Measurements from ENCODE around the gene FHL2.
"Not testable (repeated sequence)": the region's sequence is repeated elsewhere in the genome, so short reads cannot be mapped to it uniquely, and the experiment has no call there.

The FHL2 gene

DNA sequence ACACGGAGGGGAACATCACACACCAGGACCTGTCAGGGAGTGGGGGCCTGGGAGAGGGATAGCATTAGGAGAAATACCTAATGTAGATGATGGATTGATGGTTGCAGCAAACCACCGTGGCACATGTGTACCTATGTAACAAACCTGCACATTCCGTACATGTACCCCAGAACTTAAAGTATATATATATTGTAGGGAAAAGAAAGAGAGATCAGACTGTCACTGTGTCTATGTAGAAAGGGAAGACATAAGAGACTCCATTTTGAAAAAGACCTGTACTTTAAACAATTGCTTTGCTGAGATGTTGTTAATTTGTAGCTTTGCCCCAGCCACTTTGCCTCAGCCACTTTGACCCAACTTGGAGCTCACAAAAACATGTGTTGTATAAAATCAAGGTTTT lies 26.0 kb upstream of the FHL2 start:
- in situ Hi-C loops (cut with MboI; ENCODE audit: low sequenced_read_pairs) = not testable (repeated sequence)

DNA sequence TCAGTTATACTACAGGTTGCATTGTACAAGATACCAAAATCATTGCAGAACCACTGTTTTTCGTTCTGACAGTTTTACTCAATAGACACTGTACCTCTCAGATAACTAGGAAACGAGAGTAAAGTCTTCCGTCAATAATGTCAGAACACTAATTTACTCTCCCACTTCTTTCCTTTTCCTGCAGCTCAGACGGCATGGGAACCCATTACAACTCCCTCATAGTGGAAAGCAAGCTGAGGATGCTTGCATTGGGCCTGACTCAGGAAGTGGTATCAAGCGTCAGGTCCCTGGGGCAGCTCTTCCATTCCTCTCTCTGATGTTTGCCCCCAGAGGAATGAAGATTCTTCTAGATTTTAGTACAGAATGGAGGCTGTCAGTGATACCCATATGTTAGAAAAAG lies 23.9 kb upstream of the FHL2 start:
- in situ Hi-C loops (cut with MboI; ENCODE audit: low sequenced_read_pairs) = no loop called here

GRCh38 chr2:105421053-105421452 lies 22.2 kb upstream of the FHL2 start:
- in situ Hi-C loops (cut with MboI; ENCODE audit: low sequenced_read_pairs) = no loop called here

DNA sequence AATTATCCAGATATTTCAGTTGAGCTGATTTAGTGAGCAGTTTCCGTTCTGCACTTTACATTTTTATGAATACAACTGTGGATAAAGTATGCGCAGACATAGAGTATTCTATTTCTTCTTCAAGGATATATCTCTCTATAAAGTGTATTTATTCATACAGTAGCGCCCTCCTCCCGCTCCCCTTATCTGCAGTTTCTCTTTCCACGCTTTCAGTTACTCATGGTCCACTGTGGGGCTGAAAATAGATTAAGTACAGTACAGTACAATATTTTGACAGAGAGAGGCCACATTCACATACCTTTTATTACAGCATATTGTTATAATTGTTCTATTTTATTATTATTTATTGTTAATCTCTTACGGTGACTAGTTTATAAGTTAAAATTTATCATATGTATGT lies 19.7 kb upstream of the FHL2 start:
- in situ Hi-C loops (cut with MboI; ENCODE audit: low sequenced_read_pairs) = no loop called here

DNA sequence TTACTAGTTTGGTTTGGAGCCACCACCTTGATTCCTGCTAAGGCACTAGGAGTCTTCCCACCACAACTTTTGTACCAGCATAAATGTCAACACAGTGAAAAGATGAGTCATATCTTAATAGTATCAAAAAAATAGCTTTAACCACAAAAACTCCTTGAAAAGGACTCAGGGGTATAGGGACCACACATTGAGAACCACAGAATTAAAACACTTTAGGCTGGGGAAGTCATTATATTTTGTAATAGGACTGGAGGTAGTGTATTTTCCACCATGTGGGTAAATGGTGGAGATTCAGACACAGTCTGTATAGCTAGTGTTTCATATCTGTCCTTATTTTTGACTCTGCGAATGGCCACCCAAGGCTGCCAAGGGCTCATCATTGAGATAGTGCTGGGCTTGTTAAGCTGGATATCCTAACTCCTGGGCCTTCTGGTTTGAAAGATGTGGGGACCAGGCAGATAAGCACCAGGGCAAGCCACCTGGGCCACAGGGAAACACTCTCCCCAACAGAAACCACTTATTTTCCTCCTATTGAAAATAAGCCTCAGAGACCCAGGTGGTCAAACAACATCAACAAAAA lies 19.1 kb upstream of the FHL2 start:
- in situ Hi-C loops (cut with MboI; ENCODE audit: low sequenced_read_pairs) = no loop called here

DNA sequence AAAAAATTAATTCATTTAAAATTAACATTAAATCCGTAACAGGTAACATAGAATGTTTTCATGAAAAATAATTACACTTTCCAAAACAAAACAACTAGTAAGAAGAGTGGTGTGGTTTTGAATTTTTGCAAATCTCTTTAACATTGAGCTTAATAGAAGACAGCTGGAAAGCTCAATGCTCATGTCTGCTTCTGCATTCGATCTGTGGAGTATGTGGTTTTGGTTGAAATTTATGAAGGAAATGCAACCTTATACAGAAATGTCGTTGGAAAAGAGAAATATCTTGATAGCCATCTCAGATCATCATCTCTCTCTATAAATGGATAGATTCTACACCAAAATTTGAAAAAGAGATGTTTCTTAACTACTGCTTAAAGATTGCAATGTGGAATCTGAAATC lies 17.3 kb upstream of the FHL2 start:
- in situ Hi-C loops (cut with MboI; ENCODE audit: low sequenced_read_pairs) = no loop called here

DNA sequence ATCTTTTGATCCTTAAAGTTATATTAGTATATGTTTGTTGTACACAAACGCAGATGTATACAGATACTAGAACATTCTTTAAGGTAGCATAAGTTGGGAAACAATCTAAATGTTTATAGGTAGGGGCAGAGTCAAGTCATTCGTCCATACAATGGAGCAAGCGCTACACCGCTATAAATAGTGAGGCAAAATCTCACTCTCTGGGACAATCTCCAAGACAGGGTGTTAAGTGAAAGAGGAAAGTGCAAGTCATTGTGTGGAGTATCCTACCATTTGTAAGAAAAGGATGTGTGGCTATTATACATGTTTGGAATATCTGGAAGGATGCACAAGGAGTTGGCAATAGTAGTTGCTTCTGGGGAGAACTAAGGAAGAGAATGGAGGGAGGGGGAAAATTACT lies 16.2 kb upstream of the FHL2 start:
- in situ Hi-C loops (cut with MboI; ENCODE audit: low sequenced_read_pairs) = no loop called here

DNA sequence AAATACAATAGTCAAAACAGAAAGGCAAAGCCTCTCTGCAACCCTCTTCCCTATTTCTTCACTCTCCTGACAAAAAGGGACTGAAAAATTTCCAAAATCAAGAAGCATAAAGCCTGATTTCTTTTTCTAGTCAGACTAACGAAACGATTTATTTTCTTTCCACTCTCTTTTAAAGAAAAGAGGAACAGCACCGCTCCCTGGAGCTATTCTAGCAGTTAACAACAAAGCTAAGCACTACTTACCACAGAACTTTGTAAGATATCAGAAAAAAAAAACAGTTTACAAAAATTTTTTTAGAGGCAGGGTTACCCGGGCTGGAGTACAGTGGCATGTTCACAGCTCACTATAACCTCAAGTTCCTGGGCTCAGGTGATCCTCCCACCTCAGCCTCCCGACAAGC lies 14.4 kb upstream of the FHL2 start:
- in situ Hi-C loops (cut with MboI; ENCODE audit: low sequenced_read_pairs) = no loop called here

DNA sequence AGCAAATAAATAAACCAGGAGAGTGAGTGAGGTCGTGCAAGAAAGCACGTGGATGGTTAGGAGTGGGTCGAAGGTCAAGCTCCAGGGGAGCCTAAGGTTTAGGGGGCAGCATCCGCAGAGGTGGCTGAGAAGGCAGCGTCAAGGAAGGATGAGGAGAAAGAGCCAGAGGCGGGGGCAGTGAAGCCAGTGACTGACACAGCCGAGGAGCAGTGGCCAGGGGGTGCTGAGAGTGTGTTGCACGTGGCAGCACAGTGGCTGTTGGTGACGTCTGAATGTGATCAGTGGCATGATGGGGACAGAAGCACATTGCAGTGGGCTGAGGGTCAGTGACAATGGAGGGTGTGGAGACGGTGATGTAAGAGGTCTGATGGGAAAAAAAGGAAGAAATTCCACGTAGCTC lies 13.7 kb upstream of the FHL2 start:
- in situ Hi-C loops (cut with MboI; ENCODE audit: low sequenced_read_pairs) = no loop called here

- in situ Hi-C loops (cut with MboI; ENCODE audit: low sequenced_read_pairs) = no loop called here
Measured at GRCh38 chr2:105411720-105412407, 13.0 kb upstream of the FHL2 start.

GRCh38 chr2:105410554-105410953 lies 11.7 kb upstream of the FHL2 start:
- in situ Hi-C loops (cut with MboI; ENCODE audit: low sequenced_read_pairs) = no loop called here

DNA sequence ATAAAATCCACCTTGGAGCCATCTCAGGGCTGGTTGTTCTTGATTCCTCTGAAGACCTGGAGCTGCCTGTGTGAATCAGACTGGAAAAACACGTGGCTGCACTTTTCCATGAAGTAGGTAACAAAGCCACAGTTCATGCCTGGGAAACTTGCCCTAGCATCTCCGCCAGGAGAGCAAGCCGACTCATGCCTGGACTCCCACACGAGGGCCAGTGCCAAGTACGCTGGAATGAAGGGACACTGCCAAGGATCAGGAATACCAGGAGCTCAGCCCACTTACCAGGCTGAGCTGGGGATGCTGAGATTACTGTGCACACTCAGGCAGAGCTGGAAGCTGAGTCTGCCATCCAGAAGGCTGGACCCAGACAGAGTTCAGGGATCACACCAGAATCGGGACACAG lies 10.9 kb upstream of the FHL2 start:
- in situ Hi-C loops (cut with MboI; ENCODE audit: low sequenced_read_pairs) = no loop called here

DNA sequence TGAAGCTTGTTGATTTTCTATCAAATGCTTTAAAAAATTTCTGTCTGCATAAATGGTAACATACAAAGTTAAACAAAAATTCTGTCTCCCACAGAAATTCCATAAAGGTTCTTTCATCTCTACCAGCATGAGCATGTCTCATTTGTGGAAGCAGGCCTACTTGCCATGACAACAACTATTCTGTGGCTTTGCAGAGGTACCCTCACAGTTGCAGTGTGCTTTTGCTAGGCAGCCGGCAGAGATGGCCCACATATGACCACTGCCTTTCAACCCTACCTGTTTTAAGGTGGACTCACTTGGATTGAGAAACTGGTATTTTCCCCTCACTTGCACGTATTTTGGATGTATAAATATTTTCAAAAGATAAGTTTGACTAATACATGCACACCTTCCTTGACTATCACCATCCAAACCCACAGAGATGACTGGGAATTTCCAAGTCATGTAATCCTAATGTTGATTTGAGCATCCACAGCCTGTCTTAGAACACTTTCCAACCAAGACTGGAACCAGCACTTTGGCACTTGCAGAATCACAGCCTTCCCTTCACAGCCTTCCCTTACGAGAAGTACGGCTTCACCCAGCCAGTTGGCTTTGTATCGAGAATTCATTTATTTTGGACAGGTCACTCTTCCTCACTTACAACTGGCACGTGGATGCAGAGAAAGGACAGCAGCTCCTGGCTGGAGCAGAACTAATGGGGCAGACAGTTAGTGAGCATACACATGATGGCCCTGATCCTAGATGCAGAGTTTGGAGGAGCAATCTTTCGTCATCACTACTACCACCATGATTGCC lies 9.3 kb upstream of the FHL2 start:
- in situ Hi-C loops (cut with MboI; ENCODE audit: low sequenced_read_pairs) = no loop called here

GRCh38 chr2:105406221-105406620 lies 7.4 kb upstream of the FHL2 start:
- in situ Hi-C loops (cut with MboI; ENCODE audit: low sequenced_read_pairs) = no loop called here

- in situ Hi-C loops (cut with MboI; ENCODE audit: low sequenced_read_pairs) = no loop called here
Measured at GRCh38 chr2:105405291-105405690, 6.4 kb upstream of the FHL2 start.

DNA sequence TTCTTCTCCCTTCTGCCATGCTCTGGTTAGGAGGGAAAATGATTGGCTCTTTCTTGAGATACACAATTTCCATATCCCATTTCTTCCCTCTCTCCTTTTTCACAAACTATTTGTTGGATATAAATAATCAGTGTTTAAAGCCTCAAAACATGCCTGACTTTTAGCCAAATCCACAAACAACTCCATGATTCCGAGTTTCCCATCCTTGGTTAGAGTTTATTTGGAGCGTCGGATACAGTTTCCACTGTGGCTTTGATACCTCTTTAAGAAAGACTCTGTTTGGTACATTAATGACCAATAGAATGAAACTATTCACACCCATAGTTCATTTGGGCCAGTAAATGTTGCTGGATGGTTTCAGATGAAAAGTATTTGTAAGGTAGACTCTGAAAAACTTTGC lies 5.9 kb upstream of the FHL2 start:
- in situ Hi-C loops (cut with MboI; ENCODE audit: low sequenced_read_pairs) = no loop called here

- in situ Hi-C loops (cut with MboI; ENCODE audit: low sequenced_read_pairs) = no loop called here
Measured at GRCh38 chr2:105403783-105404698, 5.2 kb upstream of the FHL2 start.

- in situ Hi-C loops (cut with MboI; ENCODE audit: low sequenced_read_pairs) = no loop called here
Measured at GRCh38 chr2:105403241-105403782, 4.5 kb upstream of the FHL2 start.

DNA sequence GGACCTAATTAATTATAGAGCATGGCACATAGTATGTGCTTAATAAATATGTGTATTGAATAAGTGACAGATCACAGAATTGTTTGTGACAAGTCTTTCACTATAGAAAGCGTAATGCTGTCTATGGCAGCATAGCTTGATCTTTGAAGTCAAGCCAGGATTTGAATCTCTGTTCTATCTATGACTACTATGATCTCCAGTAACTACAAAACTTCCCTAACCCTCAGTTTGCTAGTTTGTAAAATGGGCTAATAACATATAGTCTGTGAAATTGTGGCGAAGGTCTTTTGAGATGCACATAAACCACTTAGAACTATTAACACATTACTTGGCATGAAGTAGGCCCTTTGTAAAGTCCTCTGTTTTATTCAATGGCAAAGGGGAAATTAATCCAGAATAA lies 4.0 kb upstream of the FHL2 start:
- in situ Hi-C loops (cut with MboI; ENCODE audit: low sequenced_read_pairs) = no loop called here

DNA sequence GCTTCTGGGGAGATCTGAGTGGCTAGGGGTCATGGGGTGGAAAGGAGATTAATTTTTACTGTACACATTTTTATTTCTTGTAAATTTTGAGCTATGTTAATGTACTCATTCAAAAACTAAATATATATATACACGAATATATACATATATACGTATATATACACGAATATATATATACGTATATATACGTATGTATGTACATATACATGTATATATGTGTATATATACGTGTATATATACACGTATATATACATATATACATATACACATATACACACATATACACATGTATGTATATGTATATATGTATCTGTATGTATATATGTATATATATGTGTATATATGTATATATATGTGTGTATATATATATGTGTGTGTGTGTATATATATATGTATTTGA lies 3.0 kb upstream of the FHL2 start:
- in situ Hi-C loops (cut with MboI; ENCODE audit: low sequenced_read_pairs) = no loop called here

DNA sequence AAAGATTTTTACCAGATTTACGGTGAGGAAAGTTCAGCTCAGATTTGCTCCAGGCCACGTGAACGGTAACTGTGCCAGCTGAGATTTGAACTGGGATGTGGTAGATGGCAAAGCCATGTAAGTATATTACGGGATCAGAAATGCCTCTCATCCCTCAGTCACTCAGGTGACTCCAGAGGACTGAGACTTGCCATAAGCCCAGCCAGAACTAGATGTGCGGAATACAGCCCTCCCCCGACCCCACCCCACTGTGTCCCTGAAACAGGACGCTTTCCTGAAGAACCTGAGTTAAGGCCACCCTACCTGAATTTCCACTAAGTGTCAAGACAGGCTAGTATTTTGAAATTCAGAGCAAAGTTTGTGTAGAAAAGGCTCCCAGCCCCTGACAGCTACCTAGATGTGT lies 1.3 kb upstream of the FHL2 start:
- in situ Hi-C loops (cut with MboI; ENCODE audit: low sequenced_read_pairs) = no loop called here
